PC-9 (cell line): ENCODE results near the gene ZNF576.

Experiments used
- EZH2 ChIP-seq: fragments of 200-600 bp; sonication (generic); IDR thresholded peaks from 2 replicates; pipeline ENCODE4 v1.8.0; 2017; ENCODE audit warnings: antibody characterized with exemption, low read depth
- TF ChIP-seq, protein P1 (sequence below): fragments of 200-600 bp; sonication (generic); conservative IDR thresholded peaks from 2 replicates; pipeline ENCODE4 v1.6.1; 2017; ENCODE audit warnings: mixed run types, antibody characterized with exemption, mild to moderate bottlenecking, moderate library complexity

DNA sequence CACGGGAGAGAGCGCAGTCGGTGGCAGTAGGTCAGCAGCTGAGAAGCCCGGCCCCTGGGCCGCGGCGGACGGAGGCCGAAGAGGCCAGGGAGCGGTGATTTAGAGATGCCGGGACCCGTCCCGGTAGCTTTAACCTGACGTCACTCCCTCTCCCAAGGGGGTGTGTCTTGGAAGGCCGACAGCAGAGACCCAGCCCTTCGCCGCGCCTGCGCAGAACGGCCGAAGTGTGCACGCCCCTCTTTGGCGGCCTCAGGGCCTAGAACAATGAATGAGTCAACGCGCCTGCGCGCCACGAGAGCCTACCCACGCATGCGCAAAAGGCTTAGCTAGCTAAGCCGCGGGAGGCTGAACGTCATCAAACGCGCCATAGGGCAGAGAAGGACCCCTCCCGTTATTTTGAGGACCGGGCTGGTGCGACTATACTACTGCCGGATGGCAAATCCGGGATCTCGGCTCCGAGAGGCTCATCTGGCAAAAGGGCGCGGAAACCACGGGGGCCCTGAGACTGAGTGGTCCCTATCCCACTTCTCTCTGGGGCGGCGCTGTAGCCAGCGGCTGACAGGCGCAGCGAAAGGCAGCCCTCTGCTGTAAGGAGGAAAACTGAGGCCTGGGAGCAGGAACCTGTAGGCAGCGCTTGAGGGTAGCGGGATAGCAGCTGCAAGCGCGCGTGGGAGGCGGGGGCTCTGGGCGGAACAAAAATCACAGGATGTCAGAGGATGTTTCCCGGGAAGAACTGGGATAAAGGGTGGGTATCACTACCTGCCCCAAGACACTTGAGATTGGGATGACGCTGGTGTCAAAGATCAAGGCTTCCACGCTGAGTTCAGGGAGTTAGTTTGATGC lies at the start of gene ZNF576, which contains the start of gene IRGQ:
- TF ChIP-seq, protein P1, sequence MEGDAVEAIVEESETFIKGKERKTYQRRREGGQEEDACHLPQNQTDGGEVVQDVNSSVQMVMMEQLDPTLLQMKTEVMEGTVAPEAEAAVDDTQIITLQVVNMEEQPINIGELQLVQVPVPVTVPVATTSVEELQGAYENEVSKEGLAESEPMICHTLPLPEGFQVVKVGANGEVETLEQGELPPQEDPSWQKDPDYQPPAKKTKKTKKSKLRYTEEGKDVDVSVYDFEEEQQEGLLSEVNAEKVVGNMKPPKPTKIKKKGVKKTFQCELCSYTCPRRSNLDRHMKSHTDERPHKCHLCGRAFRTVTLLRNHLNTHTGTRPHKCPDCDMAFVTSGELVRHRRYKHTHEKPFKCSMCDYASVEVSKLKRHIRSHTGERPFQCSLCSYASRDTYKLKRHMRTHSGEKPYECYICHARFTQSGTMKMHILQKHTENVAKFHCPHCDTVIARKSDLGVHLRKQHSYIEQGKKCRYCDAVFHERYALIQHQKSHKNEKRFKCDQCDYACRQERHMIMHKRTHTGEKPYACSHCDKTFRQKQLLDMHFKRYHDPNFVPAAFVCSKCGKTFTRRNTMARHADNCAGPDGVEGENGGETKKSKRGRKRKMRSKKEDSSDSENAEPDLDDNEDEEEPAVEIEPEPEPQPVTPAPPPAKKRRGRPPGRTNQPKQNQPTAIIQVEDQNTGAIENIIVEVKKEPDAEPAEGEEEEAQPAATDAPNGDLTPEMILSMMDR: no peak
- TF ChIP-seq EZH2: no peak
